ENCODE measurements around the gene CLEC2D. TPM values are rescaled to one million over a fixed set of nuclear protein-coding genes. Genes with fewer than 3 reads are reported as not detected.
"Not testable (repeated sequence)": the region's sequence is repeated elsewhere in the genome, so short reads cannot be mapped to it uniquely, and the experiment has no call there.

CLEC2D gene
- total RNA-seq (2014; rRNA removed; shearing (Covaris generic); ENCODE audit: low replicate concordance): 0.23 and 3.5 TPM in 2 replicates

DNA sequence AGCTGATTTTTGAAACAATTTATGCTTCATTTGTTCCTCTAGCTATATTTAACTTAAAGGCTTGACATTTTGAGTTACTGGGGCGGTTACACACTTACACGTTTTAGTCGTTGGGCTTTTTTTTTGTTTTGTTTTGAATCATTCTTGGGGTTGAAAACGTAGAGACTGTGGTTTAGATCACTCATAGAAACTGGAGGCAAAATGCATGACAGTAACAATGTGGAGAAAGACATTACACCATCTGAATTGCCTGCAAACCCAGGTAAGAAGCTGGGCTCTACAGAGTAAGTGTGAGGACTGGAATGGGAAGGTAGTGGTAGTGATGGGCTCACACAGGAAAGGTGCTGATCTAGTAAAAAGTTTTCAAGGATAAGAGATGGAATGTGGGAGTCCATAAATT lies at the start of gene CLEC2D:
Gene CLEC2D (plus strand): TSS at position 180 of the 400 bp plus-strand sequence. CDS start 22 bp downstream, at position 202.
- H3K27me3 ChIP-seq: no peaks in the 10 kb centered on the region
- peaks cover 6% of the 10 kb centered on the region for H3K36me3 ChIP-seq

GRCh38 chr12:9625019-9625418 lies 44.5 kb upstream of the CLEC2D start:
- no peak for DNase-seq
- H3K27me3 ChIP-seq: 0 out of 2 replicates have a peak, but pooled peaks cover 3% of the 10 kb centered on the region

More for the DNA sequence above, at the start of gene CLEC2D:
- no peak for DNase-seq
- H3K9me3 ChIP-seq: no peaks in the 10 kb centered on the region
- H3K4me3 ChIP-seq: no peak within 1 kb of the TSS

GRCh38 chr12:9626291-9626690 lies 43.2 kb upstream of the CLEC2D start:
- no peak for DNase-seq

More at GRCh38 chr12:9625019-9625418, 44.5 kb upstream of the CLEC2D start:
- H3K4me3 ChIP-seq: no peak overlapping the region
- no peaks in the 10 kb centered on the region for H3K36me3 ChIP-seq
- no peaks in the 10 kb centered on the region; the same call in 1 of the 2 replicates for H3K9me3 ChIP-seq

GRCh38 chr12:9626821-9627220 lies 42.7 kb upstream of the CLEC2D start:
- Histone ChIP-seq H3K4me3 (no peak overlapping the region), H3K9me3 (no peaks in the 10 kb centered on the region; the same call in 1 of the 2 replicates), H3K36me3 (no peaks in the 10 kb centered on the region), H3K27me3 (0 out of 2 replicates have a peak, but pooled peaks cover 3% of the 10 kb centered on the region)
- no peak for DNase-seq

More at GRCh38 chr12:9626291-9626690, 43.2 kb upstream of the CLEC2D start:
- Histone ChIP-seq H3K27me3 (0 out of 2 replicates have a peak, but pooled peaks cover 3% of the 10 kb centered on the region), H3K36me3 (no peaks in the 10 kb centered on the region), H3K4me3 (no peak overlapping the region), H3K9me3 (no peaks in the 10 kb centered on the region; the same call in 1 of the 2 replicates)

DNA sequence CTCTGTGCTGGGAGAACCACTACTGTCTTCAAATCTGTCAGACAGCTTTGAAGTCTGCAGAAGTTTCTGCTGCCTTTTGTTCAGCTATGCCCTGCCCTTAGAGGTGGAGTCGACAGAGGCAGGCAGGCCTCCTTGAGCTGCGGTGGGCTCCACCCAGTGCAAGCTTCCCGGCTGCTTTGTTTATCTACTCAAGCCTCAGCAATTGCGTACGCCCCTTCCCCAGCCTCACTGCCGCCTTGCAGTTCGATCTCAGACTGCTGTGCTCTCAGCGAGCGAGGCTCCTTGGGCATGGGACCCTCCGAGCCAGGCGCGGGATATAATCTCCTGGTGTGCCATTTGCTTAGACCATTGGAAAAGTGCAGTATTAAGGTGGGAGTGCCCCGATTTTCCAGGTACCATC lies 36.7 kb upstream of the CLEC2D start:
- Histone ChIP-seq H3K4me3 (no peak overlapping the region), H3K36me3 (no peaks in the 10 kb centered on the region), H3K9me3 (no peaks in the 10 kb centered on the region), H3K27me3 (no peaks in the 10 kb centered on the region)
- DNase-seq: no peak

DNA sequence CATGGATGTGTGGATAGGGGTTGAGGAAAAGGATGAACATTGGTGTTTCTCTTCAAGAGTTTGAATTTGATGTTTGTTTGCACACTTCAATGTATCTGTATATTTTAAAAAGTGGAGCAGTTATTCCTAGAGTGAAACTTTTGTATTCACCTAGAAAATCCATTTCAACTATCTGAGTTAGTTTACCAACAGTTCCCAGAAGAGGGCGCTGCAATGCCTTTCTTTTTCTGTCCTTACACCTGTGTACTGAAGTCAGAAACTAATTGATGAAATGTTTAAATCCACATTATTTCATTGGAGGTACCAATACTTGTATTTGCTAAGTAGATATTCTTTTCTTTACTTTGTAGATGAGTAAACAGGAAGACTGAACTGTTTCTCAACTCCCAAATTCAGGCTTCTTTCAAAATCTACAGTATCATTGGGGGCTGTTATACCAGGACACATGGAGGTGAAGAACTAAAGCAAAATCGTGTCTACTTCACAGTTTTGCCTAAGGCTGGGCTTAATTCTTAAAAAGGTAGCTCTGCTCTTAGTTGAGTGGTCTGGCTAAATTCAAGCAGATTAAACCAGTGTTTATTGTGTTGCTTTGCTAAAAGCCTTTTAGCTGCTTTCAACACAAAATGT lies 35.2 kb upstream of the CLEC2D start:
- Histone ChIP-seq H3K27me3 (no peaks in the 10 kb centered on the region), H3K4me3 (no peak overlapping the region)
- DNase-seq: peak; percentile 7

DNA sequence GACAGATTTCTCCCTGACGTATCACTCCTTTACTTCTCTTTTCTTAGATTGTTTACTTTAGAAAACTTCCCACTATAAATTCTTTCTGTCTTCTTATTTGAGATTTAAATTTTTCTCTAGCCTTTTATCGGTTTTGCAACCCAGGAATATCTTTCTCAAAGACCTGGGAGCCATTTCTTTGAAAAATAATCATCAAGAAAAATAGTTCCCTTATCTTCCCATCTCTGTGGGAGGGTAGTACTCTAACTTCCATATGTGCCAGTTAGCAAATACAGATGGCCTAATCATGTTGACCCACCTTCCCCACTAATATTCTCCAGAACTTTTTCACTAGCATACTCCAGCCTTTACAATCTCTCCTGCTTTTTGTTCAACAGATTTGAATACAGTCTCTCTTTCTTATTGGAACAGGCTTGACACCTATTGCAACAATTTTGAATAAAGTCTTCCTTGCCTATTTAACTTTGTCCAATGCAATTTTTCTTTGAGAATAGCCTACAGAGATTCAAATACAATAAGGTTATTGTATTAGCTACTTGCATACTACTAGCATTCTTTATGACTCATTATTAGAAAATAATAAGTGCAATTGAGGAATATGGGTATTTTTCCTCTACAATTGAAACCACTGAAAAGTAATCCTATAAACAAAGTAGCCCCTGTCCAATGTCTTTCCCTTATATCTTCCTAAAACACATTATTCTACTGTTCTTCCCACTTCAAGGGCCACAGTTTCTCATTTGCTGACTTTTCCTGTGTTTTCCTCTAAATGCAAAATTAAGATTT lies 34.4 kb upstream of the CLEC2D start:
- H3K27me3 ChIP-seq: no peaks in the 10 kb centered on the region
- DNase-seq: no peak
- H3K36me3 ChIP-seq: no peaks in the 10 kb centered on the region
- no peak overlapping the region for H3K4me3 ChIP-seq
- H3K9me3 ChIP-seq: no peaks in the 10 kb centered on the region

More for the DNA sequence above, 35.2 kb upstream of the CLEC2D start:
- H3K9me3 ChIP-seq: no peaks in the 10 kb centered on the region
- no peaks in the 10 kb centered on the region for H3K36me3 ChIP-seq

DNA sequence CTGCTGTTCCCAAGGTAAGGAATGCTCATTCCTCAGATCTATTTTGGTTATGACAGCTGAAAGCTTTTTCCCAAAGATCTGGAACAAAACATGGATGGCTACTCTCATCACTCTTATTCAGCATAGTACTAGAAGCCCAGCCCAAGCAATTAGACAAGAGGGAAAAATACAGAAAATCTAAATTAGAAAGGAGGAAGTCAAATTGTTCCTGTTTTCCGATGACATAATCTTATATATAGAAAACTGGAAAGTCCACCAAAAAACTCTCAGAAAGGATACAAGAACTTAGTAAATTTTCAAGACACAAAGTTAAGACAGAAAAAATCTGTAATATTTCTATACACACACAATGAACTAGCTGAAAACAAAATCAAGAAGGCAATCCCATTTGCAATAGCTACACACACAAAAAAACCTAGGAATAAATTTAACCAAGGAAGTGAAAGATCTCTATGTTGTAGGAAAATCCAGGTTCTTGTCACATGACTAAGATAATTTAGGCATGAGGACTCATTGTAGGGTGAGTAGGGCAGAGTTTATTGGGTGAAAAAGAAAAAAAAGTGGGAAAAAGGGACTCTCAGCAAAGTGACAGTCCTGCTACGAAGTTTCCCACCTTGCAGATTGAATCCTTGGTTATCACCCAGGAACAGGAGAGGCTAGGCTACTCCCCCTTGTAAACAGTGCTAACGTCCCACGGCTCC lies 33.2 kb upstream of the CLEC2D start:
- no peaks in the 10 kb centered on the region for H3K27me3 ChIP-seq
- H3K4me3 ChIP-seq: no peak overlapping the region
- no peaks in the 10 kb centered on the region for H3K9me3 ChIP-seq
- DNase-seq: no peak
- no peaks in the 10 kb centered on the region for H3K36me3 ChIP-seq

DNA sequence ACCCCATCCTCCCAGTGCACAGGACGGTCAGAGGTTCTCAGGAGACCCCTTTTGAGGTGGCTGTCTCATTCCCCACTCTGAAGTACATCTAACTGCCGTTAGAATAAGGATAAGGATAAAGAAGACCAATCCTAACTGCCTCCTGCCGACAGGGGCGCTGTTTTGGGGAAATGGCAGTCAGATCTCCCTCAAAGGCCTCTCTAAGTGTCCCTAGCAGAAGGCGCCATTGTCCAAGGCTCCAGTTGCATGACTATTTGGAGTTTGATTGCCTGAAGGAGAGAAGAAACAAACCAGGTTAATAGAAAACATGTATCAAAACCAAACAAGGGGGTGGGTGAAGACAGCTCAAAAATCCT lies 32.7 kb upstream of the CLEC2D start:
- no peak for DNase-seq
- Histone ChIP-seq H3K9me3 (no peaks in the 10 kb centered on the region), H3K4me3 (no peak overlapping the region), H3K36me3 (no peaks in the 10 kb centered on the region), H3K27me3 (no peaks in the 10 kb centered on the region)

- Histone ChIP-seq H3K9me3 (no peaks in the 10 kb centered on the region; the same call in 1 of the 2 replicates), H3K36me3 (no peaks in the 10 kb centered on the region), H3K4me3 (no peak overlapping the region), H3K27me3 (no peaks in the 10 kb centered on the region)
- DNase-seq: no peak
Measured at GRCh38 chr12:9640024-9640423, 29.5 kb upstream of the CLEC2D start.

- Histone ChIP-seq H3K4me3 (no peak overlapping the region), H3K9me3 (peaks cover 3% of the 10 kb centered on the region; the same call in 1 of the 2 replicates), H3K36me3 (no peaks in the 10 kb centered on the region), H3K27me3 (no peaks in the 10 kb centered on the region)
- DNase-seq: no peak
Measured at GRCh38 chr12:9642606-9643265, 26.8 kb upstream of the CLEC2D start.

DNA sequence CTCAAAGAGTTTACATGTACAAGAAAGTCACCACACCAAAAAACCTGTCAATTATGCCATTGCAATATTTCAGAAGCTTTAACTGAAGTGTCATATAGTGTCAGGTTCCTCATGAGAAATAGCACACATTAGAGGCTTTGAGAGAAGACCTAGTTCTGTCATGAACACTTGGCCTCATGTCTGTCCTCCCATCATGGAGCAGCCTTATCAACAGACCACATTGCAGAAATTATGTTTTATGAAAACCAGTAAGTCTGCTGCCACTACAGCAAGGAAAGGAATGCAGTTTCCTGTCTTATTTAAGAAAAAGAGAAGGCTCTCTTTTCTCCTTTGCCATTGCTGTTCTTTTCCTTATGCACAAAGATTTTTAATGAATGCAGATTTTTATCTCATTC lies 26.2 kb upstream of the CLEC2D start:
- no peaks in the 10 kb centered on the region for H3K36me3 ChIP-seq

DNA sequence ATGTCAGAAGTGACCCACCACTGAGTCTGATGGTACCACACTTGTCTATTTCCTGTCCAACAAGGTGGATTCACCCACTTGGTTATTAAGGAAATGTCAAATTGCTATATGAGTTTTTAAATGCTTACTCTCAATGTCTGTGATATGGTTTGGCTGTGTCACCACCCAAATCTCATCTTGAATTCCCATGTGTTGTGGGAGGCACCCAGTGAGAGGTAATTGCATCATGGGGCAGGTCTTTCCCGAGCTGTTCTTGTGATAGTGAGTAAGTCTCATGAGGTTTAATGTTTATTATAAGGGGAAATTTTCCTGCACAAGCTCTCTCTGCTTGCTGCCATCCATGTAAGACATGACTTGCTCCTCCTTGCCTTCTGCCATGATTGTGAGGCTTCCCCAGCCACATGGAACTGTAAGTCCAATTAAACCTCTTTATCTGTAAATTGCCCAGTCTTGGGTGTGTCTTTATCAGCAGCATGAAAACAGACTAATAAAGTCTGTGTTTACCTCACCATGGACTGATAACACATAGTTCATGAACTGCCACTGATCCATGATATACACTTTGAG lies 24.4 kb upstream of the CLEC2D start:
- H3K27me3 ChIP-seq, H3K4me3 ChIP-seq, DNase-seq, H3K36me3 ChIP-seq, H3K9me3 ChIP-seq: not testable (repeated sequence)

More for the DNA sequence above, 26.2 kb upstream of the CLEC2D start:
- Histone ChIP-seq H3K4me3 (no peak overlapping the region), H3K27me3 (no peaks in the 10 kb centered on the region), H3K9me3 (peaks cover 3% of the 10 kb centered on the region; the same call in 1 of the 2 replicates)
- no peak for DNase-seq

- Histone ChIP-seq H3K27me3 (no peaks in the 10 kb centered on the region), H3K4me3 (peak overlapping the region; percentile 76), H3K36me3 (peaks cover 5% of the 10 kb centered on the region; the same call in 1 of the 2 replicates), H3K9me3 (peaks cover 3% of the 10 kb centered on the region; the same call in 1 of the 2 replicates)
- DNase-seq: no peak
Measured at GRCh38 chr12:9646794-9647781, 22.4 kb upstream of the CLEC2D start.

Measured in MG63 (cell line).